Adrenal gland (tissue), 12 donors: ENCODE data around the gene PNPLA7. TPM values are rescaled to one million over a fixed set of nuclear protein-coding genes. Genes with fewer than 3 reads are reported as not detected.

Experiments
- DNase-seq, 7 donors: peaks; one replicate each; pipeline ENCODE4 v3.0.0-alpha.2; 2019 to 2020
- H3K27ac ChIP-seq, 5 donors: fragments of 200-600 bp; sonication (generic) in 4 of 5; 1 replicate in 3 of 5; 2 replicates in 2 of 5; pipeline versions ENCODE4 v1.5.1 to v1.8.0; 2016 to 2020; ENCODE audit warnings: mild to moderate bottlenecking in 1 of 5
- H3K27me3 ChIP-seq: fragments of 200-600 bp; 2 replicates; pipeline ENCODE4 v1.8.0; 2021
- H3K36me3 ChIP-seq, 2 donors: fragments of 200-600 bp; replicated peaks in 1 of 2; 1 replicate in 1 of 2; 2 replicates in 1 of 2; pipeline versions ENCODE4 v1.5.1 to v1.8.0; 2018 to 2022
- H3K4me1 ChIP-seq, 2 donors: fragments of 200-600 bp; replicated peaks in 1 of 2; 1 replicate in 1 of 2; 2 replicates in 1 of 2; pipeline versions ENCODE4 v1.5.1 to v1.8.0; 2018 to 2021
- H3K4me3 ChIP-seq, 4 donors: fragments of 200-600 bp; sonication (generic) in 3 of 4; one replicate each; pipeline ENCODE4 v1.5.1; 2016 to 2018
- H3K9me3 ChIP-seq, 3 donors: fragments of 200-600 bp; sonication (generic) in 1 of 3; replicated peaks in 1 of 3; 1 replicate in 2 of 3; 2 replicates in 1 of 3; pipeline versions ENCODE4 v1.5.1 to v1.8.0; 2016 to 2021
- POLR2A ChIP-seq, 2 donors: fragments of 450-650 bp; IDR thresholded peaks; one replicate each; pipeline ENCODE4 v1.6.1; 2017; ENCODE audit warnings: antibody characterized with exemption in 2 of 2, mild to moderate bottlenecking in 2 of 2, moderate library complexity in 1 of 2
- WGBS, 4 donors: extraction: QIAGEN DNeasy Blood & Tissue Kit in 2 of 4; methylation state at CpG; one replicate each; pipeline versions ENCODE4 v1.1.5 to v1.1.7; 2013 to 2017; 5-methylcytosine and 5-hydroxymethylcytosine counted together
- intact Hi-C, 2 donors: fragments of 100-400 bp; cut with DNase I; formaldehyde crosslinking; loops; one replicate each; pipeline versions ENCODE4 v1.14.1 to v1.15.0; 2022 to 2023
- polyA plus RNA-seq, 3 donors: library from polyadenylated mRNA; stranded (reverse); fragments of 200-250 nt in 2 of 3; fragments of 350-450 nt in 1 of 3; fragmentation: Illumina TruSeq in 1 of 3; extraction: RNeasy Lipid Tissue Mini Kit (QIAGEN cat#74804) in 1 of 3; gene quantifications; one replicate each; pipeline ENCODE4 v1.2.3, GENCODE V29; 2013 to 2014
- total RNA-seq, 9 donors: library from RNA; depleted of rRNA in 4 of 9; stranded (reverse); fragments of >200 nt in 4 of 9; fragments of 120-200 nt in 1 of 9; fragmentation: NEBNext Ultra II Directional in 1 of 9; extraction: Animal tissue kit (Norgen Biotek cat#: 25700) in 1 of 9; gene quantifications; one replicate each; pipeline versions ENCODE4 v1.1.0 to v1.2.4, GENCODE V29; 2013 to 2023
- TF ChIP-seq, protein P1 (sequence below), 6 experiments: fragments of 450-650 bp in 4 of 6; fragments of 200-600 bp in 2 of 6; sonication (generic) in 1 of 6; IDR thresholded peaks; 1 replicate in 5 of 6; 2 replicates in 1 of 6; pipeline versions ENCODE4 v1.5.1 to v1.8.0; 2016 to 2021; ENCODE audit warnings: antibody characterized with exemption in 6 of 6, mild to moderate bottlenecking in 2 of 6, moderate library complexity in 1 of 6
- donor health status: healthy with polysubstance abuse.
- donor health status: Bipolar disorder and iron deficiency.
- donor health status: DM: yes; HTN: yes; CAD: no.
- donor health status: DM: no; HTN: no; CAD: no.
- donor health status: DM: no; HTN: no; CAD: no.
- donor health status: DM: yes; HTN: yes; CAD: no.

The PNPLA7 gene
- total and polyA plus RNA-seq, 12 donors: 0.44 to 64.1 (median 10.8) TPM

DNA sequence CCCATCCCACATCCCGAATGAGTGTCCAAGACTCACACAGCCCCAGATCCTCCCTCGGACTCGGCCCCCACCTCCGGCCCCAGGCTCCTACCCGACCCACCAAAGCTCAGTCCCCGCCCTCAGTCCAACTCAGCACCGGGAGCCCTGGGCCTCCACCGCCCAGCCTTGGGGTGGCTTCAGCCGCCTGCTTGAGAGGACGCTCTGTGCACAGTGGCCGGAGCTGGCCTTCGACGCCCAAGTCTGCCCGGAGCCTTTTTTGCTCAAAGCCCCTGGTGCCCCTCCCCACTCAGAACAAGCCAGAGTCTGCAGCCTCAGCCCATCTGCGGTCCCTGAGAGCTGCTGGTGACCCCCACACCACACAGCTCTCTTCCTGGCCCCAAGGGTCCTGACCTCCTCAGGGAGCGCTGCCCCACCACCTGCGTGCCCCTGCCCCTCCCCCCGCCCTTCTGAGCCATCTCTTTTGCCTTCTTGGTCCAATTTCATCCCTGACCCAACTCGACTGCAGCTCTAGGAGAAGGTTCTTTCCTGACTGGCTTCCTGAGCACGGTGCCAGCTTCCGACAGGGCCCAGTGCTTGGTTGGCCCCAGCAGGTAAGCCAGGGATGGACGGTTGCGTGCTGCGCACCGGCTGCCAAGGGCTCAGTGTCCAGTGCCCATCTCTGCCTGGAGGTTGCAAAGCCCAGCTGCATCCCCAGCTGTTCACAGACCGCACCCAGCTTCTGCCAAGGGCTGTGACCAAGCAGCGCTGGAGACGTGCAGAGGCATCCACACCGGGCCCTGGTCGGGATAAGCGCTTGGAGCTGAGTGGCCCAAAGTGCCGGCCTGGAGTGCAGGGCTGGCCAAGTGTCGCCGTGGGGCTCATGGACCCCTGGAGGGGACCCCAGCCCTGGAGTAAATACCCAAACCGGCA is 63.4 kb downstream of the PNPLA7 start:
- 84 to 90% (median 89%) methylated on average over 16 to 35 of the region's 35 CpGs for WGBS, 4 donors
- Histone ChIP-seq H3K9me3 (no peaks in the 10 kb centered on the region), H3K4me3 (no peak overlapping the region), H3K36me3 (no peaks in the 10 kb centered on the region), H3K27me3 (no peaks in the 10 kb centered on the region), H3K4me1 (peaks cover 9% of the 10 kb centered on the region in 2 donors), H3K27ac (no peak overlapping the region)
- no peak for DNase-seq
- intact Hi-C loops: no loop called here
- TF ChIP-seq, protein P1, sequence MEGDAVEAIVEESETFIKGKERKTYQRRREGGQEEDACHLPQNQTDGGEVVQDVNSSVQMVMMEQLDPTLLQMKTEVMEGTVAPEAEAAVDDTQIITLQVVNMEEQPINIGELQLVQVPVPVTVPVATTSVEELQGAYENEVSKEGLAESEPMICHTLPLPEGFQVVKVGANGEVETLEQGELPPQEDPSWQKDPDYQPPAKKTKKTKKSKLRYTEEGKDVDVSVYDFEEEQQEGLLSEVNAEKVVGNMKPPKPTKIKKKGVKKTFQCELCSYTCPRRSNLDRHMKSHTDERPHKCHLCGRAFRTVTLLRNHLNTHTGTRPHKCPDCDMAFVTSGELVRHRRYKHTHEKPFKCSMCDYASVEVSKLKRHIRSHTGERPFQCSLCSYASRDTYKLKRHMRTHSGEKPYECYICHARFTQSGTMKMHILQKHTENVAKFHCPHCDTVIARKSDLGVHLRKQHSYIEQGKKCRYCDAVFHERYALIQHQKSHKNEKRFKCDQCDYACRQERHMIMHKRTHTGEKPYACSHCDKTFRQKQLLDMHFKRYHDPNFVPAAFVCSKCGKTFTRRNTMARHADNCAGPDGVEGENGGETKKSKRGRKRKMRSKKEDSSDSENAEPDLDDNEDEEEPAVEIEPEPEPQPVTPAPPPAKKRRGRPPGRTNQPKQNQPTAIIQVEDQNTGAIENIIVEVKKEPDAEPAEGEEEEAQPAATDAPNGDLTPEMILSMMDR (IDR thresholded peaks at IDR 0.05): no peak
- no peak for TF ChIP-seq POLR2A (IDR thresholded peaks at IDR 0.05)

DNA sequence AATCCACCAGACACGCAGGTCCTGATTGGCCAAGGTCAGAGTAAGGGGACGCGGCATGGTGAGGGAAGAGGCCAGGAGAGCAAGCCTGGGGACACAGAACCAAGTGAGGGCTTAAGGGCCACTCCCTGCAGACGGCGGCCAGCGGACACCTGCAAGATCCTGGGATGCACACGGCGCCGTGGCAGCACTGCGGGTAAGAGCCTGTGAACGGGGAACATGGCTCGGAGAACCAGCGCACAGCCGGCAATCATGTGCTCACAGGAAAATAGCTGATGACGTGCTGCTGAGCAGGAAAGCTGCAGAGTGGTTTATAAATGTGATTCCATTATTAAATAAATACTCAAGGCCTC is 64.1 kb downstream of the PNPLA7 start:
- peaks cover 11 to 16% of the 10 kb centered on the region in 2 donors for H3K4me1 ChIP-seq
- H3K4me3 ChIP-seq: no peak overlapping the region
- no peaks in the 10 kb centered on the region for H3K36me3 ChIP-seq
- H3K27me3 ChIP-seq: no peaks in the 10 kb centered on the region
- intact Hi-C loops: no loop called here
- no peak for DNase-seq
- no peak overlapping the region for H3K27ac ChIP-seq
- 91 to 94% (median 92%) methylated on average over 11 to 15 of the region's 15 CpGs for WGBS, 4 donors
- H3K9me3 ChIP-seq: no peaks in the 10 kb centered on the region
- TF ChIP-seq POLR2A (IDR thresholded peaks at IDR 0.05): no peak
- TF ChIP-seq, protein P1 (IDR thresholded peaks at IDR 0.05): no peak

DNA sequence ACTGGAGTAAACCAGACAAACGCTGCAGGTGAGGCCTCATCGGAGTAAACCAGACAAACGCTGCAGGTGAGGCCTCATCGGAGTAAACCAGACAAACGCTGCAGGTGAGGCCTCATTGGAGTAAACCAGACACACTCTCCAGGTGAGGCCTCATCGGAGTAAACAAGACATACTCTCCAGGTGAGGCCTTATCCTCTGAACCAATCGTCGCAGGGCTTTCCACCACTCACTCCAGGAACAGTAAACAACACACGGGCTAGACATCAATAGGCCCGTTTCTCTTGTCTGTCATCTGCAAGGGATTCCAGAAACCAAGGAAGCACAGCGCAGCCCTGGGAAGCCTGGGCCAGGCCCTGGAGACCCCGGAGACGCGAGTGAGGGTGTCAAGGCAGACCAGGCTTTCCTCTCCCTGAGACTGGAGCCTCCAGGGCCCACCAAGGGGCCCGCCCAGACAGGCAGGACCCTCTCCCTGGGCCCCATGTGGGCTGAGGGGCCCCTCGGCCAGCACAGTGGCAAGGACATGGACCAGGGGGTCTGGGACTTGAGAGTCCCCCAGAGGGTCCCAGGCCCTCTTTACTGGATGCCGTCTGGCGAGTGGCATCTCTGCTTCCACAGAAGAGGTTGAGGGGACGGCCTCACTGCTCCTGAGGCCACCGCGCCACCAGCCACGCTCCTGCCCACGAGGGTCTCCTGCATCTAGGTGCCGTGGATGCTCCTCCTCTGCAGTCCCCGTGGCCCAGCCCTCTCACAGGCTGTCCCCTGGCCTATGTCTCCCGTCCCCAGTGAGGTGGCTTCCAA is 64.7 kb downstream of the PNPLA7 start:
- H3K36me3 ChIP-seq: no peaks in the 10 kb centered on the region
- no peak for DNase-seq
- no peak overlapping the region for H3K4me3 ChIP-seq
- peaks cover 11 to 16% of the 10 kb centered on the region in 2 donors for H3K4me1 ChIP-seq
- WGBS, 4 donors: 88 to 91% (median 90%) methylated on average over 19 to 26 of the region's 26 CpGs
- H3K27ac ChIP-seq: no peak overlapping the region
- no peaks in the 10 kb centered on the region for H3K9me3 ChIP-seq
- H3K27me3 ChIP-seq: no peaks in the 10 kb centered on the region
- intact Hi-C loops: no loop called here
- TF ChIP-seq, protein P1 (IDR thresholded peaks at IDR 0.05): no peak
- no peak for TF ChIP-seq POLR2A (IDR thresholded peaks at IDR 0.05)

DNA sequence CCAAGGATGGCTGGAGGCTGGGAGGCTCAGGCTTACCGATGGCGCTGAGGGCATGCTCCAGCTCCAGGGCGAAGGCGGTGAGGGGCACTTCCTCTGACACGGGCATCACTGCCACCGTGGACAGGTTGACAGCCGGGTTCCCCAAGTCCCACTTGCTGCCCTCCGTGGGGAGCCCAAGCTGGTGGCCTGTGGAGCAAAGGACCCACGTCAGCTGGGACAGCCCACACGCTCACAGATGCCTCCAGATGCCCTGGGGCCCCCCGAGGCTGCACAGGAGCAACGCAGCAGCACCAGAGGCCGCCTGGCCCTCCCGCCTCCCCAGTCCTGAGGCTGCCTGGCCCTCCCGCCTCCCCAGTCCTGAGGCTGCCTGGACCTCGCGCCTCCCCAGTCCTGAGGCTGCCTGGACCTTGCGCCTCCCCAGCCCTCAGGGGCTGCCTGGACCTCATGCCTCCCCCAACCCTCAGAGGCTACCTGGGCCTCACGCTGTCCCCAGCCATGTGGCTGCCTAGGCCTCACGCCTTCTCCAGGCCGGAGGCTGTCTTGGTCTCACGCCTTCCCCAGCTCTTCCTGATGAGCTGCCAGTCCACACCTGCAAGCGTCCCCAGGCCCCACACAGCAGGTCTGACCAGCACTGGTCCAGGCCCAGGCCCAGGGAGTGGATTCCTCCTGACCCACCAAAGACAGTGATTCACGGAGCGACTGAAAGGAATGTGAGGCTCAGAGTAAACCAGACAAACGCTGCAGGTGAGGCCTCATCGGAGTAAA is 65.5 kb downstream of the PNPLA7 start:
- Histone ChIP-seq H3K27me3 (no peaks in the 10 kb centered on the region), H3K36me3 (no peaks in the 10 kb centered on the region), H3K4me3 (no peak overlapping the region), H3K4me1 (peaks cover 11 to 16% of the 10 kb centered on the region in 2 donors), H3K27ac (no peak overlapping the region), H3K9me3 (no peaks in the 10 kb centered on the region)
- TF ChIP-seq POLR2A (IDR thresholded peaks at IDR 0.05): no peak
- WGBS, 4 donors: 90 to 95% (median 92%) methylated on average over 13 to 27 of the region's 27 CpGs
- DNase-seq: no peak
- intact Hi-C loops: no loop called here
